Neutrophil (primary cell): Measurements from ENCODE around the gene FGD2.

Experiments used
- H3K27ac ChIP-seq: fragments of 200-600 bp; sonication (generic); 2 replicates; pipeline ENCODE4 v1.5.1; 2016; ENCODE audit warnings: mild to moderate bottlenecking, moderate library complexity
- H3K27me3 ChIP-seq: fragments of 200-600 bp; sonication (generic); 2 replicates; pipeline ENCODE4 v1.6.0; 2016; ENCODE audit warnings: mild to moderate bottlenecking
- H3K36me3 ChIP-seq: fragments of 200-600 bp; sonication (generic); 2 replicates; pipeline ENCODE4 v1.5.1; 2017
- H3K4me1 ChIP-seq, 2 experiments: fragments of 200-600 bp in 1 of 2; sonication (generic) in 1 of 2; 1 replicate in 1 of 2; 2 replicates in 1 of 2; pipeline versions ENCODE4 v1.5.1 to v1.6.1; 2013 to 2016; ENCODE audit warnings: low read depth in 1 of 2, low read length in 1 of 2, mild to moderate bottlenecking in 1 of 2, moderate library complexity in 1 of 2; ENCODE audit not compliant: control insufficient read depth in 1 of 2, insufficient read depth in 1 of 2
- H3K4me3 ChIP-seq, 2 experiments: fragments of 200-600 bp in 1 of 2; sonication (generic) in 1 of 2; 1 replicate in 1 of 2; 2 replicates in 1 of 2; pipeline ENCODE4 v1.5.1; 2013 to 2016; ENCODE audit warnings: low read depth in 1 of 2, low read length in 1 of 2, mild to moderate bottlenecking in 1 of 2, moderate library complexity in 1 of 2
- H3K9me3 ChIP-seq: fragments of 200-600 bp; sonication (generic); 2 replicates; pipeline ENCODE4 v1.5.1; 2016
- TF ChIP-seq, protein P1 (sequence below): fragments of 200-600 bp; sonication (generic); IDR thresholded peaks from 2 replicates; pipeline ENCODE4 v1.5.1; 2016; ENCODE audit warnings: antibody characterized with exemption

FGD2 gene

DNA sequence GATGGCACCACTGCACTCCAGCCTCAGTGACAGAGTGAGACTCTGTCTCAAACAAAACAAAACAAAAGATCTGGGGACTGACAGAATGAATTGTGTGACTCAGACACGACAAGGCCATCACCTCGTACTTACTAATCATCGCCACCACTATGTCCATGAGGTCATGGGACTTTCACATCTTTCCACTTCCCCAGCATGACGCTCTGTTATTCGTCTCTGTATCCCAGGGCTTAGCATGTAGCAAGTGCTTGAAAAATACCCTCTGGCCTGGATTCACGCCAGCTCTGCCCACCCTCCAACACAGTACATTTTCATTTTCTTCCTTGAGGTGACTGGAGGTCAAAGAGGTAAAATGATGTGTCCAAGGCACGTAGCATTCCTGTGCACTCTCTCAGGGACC lies 27.8 kb downstream of the FGD2 start:
- Histone ChIP-seq H3K9me3 (no peaks in the 10 kb centered on the region), H3K4me3 (no peak overlapping the region), H3K36me3 (no peaks in the 10 kb centered on the region), H3K4me1 (peaks cover 36 to 41% of the 10 kb centered on the region in 2 experiments), H3K27ac (no peak overlapping the region), H3K27me3 (no peaks in the 10 kb centered on the region)
- TF ChIP-seq, protein P1, sequence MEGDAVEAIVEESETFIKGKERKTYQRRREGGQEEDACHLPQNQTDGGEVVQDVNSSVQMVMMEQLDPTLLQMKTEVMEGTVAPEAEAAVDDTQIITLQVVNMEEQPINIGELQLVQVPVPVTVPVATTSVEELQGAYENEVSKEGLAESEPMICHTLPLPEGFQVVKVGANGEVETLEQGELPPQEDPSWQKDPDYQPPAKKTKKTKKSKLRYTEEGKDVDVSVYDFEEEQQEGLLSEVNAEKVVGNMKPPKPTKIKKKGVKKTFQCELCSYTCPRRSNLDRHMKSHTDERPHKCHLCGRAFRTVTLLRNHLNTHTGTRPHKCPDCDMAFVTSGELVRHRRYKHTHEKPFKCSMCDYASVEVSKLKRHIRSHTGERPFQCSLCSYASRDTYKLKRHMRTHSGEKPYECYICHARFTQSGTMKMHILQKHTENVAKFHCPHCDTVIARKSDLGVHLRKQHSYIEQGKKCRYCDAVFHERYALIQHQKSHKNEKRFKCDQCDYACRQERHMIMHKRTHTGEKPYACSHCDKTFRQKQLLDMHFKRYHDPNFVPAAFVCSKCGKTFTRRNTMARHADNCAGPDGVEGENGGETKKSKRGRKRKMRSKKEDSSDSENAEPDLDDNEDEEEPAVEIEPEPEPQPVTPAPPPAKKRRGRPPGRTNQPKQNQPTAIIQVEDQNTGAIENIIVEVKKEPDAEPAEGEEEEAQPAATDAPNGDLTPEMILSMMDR: no peak

DNA sequence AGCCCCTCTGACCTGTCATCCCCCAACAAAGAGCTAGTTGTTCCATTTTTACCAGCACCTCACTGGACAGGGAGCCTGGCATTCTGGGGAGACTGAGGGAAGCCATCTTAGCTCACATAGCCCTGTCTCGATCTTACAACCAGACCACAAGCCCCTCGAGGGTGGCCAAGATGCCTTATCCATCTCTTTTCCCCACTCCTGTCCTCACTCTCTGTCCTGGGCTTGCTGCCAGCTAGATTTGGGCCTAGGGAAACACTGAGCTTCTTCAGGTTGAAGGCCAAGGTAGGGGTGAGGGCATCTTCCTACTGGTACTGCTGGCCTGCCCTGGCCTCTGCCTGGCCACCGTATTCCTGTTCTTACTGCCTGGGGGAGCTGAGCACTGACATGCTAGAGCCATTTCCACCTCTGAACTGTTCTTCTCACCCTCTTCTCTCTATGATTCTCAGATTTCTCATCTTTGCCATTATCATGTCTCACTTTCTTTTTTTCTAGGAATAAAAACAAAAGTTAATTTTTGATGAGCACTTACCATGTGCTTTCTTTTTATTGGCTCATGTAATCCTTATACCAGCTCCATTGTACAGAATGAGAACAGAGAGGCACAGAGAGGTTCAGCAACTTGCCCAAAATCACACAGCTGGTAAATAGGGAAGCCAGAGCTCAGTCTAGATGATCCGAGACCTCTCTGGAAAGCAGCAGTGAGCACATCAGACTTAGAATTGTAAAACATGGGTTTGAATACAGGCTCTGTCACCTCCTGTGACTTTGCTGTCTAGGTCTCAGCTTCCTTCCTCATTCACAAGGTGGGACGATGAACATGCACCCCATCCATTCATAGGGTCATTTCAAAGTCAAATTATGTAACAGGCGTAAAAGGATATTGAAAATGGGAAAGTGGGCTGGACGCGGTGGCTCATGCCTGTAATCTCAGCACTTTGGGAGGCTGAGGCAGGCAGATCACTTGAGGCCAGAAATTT lies 28.7 kb downstream of the FGD2 start:
- Histone ChIP-seq H3K27ac (peak overlapping the region; percentile 49), H3K27me3 (no peaks in the 10 kb centered on the region), H3K4me3 (no peak overlapping the region), H3K36me3 (no peaks in the 10 kb centered on the region), H3K4me1 (peaks cover 30 to 40% of the 10 kb centered on the region in 2 experiments), H3K9me3 (no peaks in the 10 kb centered on the region)
- TF ChIP-seq, protein P1: no peak

DNA sequence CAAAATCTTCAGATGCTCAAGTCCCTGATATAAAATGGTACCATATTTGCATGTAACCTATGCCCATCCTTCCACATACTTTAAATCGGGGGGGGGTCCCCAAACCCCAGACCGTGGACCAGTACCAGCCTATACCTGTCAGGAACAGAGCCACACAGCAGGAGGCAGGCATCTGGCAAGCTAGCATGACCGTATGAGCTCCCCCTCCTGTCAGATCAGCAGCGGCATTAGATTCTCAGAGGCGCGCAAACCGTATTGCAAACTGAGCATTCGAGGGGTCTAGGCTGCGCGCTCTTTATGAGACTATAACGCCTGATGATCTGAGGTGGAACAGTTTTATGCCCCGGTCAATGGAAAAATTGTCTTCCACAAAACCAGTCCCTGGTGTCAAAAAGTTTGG lies 30.7 kb downstream of the FGD2 start:
- TF ChIP-seq, protein P1: no peak
- no peaks in the 10 kb centered on the region for H3K27me3 ChIP-seq
- H3K36me3 ChIP-seq: no peaks in the 10 kb centered on the region
- no peak overlapping the region for H3K27ac ChIP-seq
- no peak overlapping the region for H3K4me3 ChIP-seq
- H3K9me3 ChIP-seq: no peaks in the 10 kb centered on the region
- peaks cover 26 to 43% of the 10 kb centered on the region in 2 experiments for H3K4me1 ChIP-seq

DNA sequence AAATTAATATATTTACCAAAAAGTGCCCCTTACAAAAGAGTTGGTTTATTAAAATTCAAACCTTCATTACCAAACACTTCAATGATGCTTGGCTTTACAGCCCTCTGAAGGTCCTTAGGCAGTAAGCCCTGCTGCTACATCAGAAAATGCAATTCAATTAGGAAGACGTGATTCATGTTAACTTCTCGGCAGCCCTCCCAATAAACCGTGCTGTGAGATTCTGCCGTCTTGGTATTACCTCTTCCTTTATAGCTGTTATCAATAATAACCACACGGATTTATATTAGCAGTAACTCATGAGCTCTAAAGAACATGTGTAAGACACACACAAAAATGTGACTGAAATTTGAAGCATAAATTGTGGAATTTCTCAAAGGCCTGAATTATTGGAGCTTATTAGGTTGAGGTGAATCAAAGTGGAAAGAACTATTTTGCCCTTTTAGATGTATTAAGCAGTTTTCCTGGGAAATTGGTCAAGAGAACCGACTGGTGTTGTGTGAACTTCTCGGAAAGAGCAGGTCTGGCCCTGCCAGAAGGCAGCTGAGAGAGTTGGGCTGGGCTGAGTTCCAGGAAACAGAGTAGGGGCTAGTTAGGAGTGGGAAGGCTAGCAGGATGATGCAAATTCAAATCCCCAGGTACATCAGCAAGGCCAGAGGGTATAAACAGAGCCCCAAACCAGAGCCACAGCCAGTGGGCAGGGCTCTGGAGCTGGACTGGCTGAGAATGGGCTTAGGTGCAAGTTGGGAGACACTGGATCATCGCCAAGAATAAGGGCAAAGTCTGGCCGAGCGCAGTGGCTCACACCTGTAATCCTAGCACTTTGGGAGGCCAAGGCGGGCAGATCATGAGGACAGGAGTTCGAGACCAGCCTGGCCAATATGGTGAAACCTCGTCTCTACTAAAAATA lies 33.1 kb downstream of the FGD2 start:
- H3K4me1 ChIP-seq: peaks cover 24 to 39% of the 10 kb centered on the region in 2 experiments
- no peak overlapping the region for H3K27ac ChIP-seq
- no peaks in the 10 kb centered on the region for H3K27me3 ChIP-seq
- no peaks in the 10 kb centered on the region for H3K9me3 ChIP-seq
- no peak overlapping the region for H3K4me3 ChIP-seq
- TF ChIP-seq, protein P1: no peak
- no peaks in the 10 kb centered on the region for H3K36me3 ChIP-seq

DNA sequence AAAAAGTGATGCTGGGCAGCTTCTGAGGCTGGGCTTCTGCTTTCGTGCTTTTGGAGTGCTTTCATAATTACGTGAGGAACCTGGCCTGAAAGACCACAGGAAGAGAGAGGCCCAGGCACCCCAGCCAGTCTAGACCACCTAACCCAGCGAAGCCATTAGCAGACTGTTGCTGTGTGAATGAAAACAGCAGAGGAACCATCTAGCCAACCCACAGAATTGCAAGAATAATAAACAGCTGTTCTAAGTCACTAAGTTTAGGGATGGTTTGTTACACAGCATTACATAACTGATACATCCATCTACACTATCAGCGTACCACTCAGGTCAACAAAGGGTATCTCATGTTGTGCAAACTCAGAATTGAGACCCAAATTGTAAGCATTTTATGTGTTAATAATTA lies 34.5 kb downstream of the FGD2 start:
- H3K9me3 ChIP-seq: no peaks in the 10 kb centered on the region
- TF ChIP-seq, protein P1: no peak

More for the DNA sequence above, 34.5 kb downstream of the FGD2 start:
- peaks cover 12 to 25% of the 10 kb centered on the region in 2 experiments for H3K4me1 ChIP-seq
- no peak overlapping the region for H3K4me3 ChIP-seq
- H3K27me3 ChIP-seq: no peaks in the 10 kb centered on the region
- H3K36me3 ChIP-seq: no peaks in the 10 kb centered on the region
- peak overlapping the region; percentile 67 for H3K27ac ChIP-seq
